HEK293T (cell line): ENCODE data around the gene HBS1L.

Experiments
- ARNT ChIP-seq: fragments of 450-650 bp; IDR thresholded peaks from 2 replicates; pipeline ENCODE4 v1.6.1; 2017; ENCODE audit warnings: mild to moderate bottlenecking
- FOXA1 ChIP-seq: fragments of 450-650 bp; IDR thresholded peaks from 2 replicates; pipeline ENCODE4 v1.6.1; 2016; ENCODE audit warnings: mild to moderate bottlenecking
- FOXM1 ChIP-seq: fragments of 450-650 bp; IDR thresholded peaks from 2 replicates; pipeline ENCODE4 v1.6.1; 2017; ENCODE audit warnings: mild to moderate bottlenecking, borderline replicate concordance
- HDGF ChIP-seq: fragments of 450-650 bp; IDR thresholded peaks from 2 replicates; pipeline ENCODE4 v1.6.1; 2017; ENCODE audit warnings: antibody characterized with exemption, borderline replicate concordance
- L3MBTL2 ChIP-seq: fragments of 450-650 bp; conservative IDR thresholded peaks from 2 replicates; pipeline ENCODE4 v1.6.1; 2016; ENCODE audit warnings: mild to moderate bottlenecking
- LEF1 ChIP-seq: fragments of 450-650 bp; IDR thresholded peaks from 2 replicates; pipeline ENCODE4 v1.6.1; 2017; ENCODE audit warnings: mild to moderate bottlenecking, borderline replicate concordance
- SP1 ChIP-seq: fragments of 450-650 bp; IDR thresholded peaks from 2 replicates; pipeline ENCODE4 v1.6.1; 2017
- TARDBP ChIP-seq: fragments of 450-650 bp; IDR thresholded peaks from 2 replicates; pipeline ENCODE4 v1.6.1; 2016

- TF ChIP-seq FOXM1 (no peak), ARNT (no peak), LEF1 (no peak), FOXA1 (no peak), TARDBP (no peak), L3MBTL2 (no peak), HDGF (no peak), SP1 (no peak)
These were observed 30.3 kb upstream of the HBS1L start for GRCh38 chr6:135084916-135085269.
